ENCODE results near the gene CPO.

The CPO gene

DNA sequence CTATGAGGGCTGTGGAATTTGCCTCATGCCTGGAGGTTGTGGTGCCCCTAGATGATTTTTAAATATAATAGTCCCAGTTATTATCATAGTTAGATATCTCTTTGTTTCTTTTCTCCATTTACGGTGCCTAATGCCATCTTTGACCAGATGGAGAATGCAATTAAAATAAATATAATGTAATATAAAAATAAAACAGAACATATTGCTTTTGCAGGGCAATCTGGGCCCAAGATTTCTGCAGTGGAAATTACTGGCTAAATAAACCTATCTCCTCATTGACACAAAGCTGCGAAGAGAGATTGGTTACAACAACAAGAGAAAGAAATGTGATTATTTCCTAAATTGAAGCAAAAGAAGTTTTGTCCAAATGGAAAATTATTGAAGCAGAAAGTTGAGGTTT is 51.8 kb downstream of the CPO start:
- TF ChIP-seq TCF4 (CRISPR knock-in tag; IDR thresholded peaks at IDR 0.05; ENCODE audit: borderline replicate concordance) (peak; percentile 56; the same call in 1 of the 2 replicates), ESRRG (CRISPR knock-in tag; IDR thresholded peaks at IDR 0.05) (no peak), ZC3H10 (CRISPR knock-in tag; IDR thresholded peaks at IDR 0.05) (no peak)
- no peak for ATAC-seq

DNA sequence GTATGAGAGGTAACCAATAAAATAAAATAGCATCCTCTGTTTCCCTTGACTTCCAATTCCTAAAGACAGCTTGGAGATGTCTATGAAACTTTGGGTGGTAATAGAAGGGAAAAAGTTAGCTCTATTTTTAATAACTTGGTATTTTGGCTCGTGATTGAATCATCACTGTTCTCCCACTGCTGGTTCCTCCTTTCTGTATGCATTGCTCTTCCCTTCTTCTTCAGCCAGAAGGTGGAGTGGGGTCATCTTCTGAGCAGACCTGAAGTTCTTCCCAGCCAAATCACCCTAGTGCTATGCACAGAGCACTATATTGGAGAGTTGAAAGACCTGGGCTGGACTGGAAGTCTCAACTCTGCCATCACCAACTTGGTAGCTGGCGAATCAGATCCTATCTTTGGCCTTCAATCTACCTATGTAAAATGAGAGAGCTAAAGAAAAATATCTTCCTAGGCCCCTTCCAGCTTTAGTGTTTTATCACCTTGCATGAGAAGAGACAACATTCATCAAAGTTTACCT is 54.1 kb downstream of the CPO start:
- TF ChIP-seq ZC3H10 (CRISPR knock-in tag; IDR thresholded peaks at IDR 0.05) (no peak), ZFP3 (CRISPR knock-in tag; IDR thresholded peaks at IDR 0.05) (no peak), BACH2 (CRISPR knock-in tag; IDR thresholded peaks at IDR 0.05; ENCODE audit: borderline replicate concordance) (no peak), GLIS3 (CRISPR knock-in tag; IDR thresholded peaks at IDR 0.05) (no peak), ZNF70 (CRISPR knock-in tag; IDR thresholded peaks at IDR 0.05) (no peak), ISL1 (CRISPR knock-in tag; IDR thresholded peaks at IDR 0.05) (no peak), TCF4 (CRISPR knock-in tag; IDR thresholded peaks at IDR 0.05; ENCODE audit: borderline replicate concordance) (no peak), ARNTL (CRISPR knock-in tag; IDR thresholded peaks at IDR 0.05; ENCODE audit: borderline replicate concordance, low read depth) (no peak), CSDC2 (CRISPR knock-in tag; IDR thresholded peaks at IDR 0.05) (no peak), RARB (CRISPR knock-in tag; IDR thresholded peaks at IDR 0.05) (no peak), ZNF8 (CRISPR knock-in tag; IDR thresholded peaks at IDR 0.05) (no peak), TOX (CRISPR knock-in tag; IDR thresholded peaks at IDR 0.05; ENCODE audit: borderline replicate concordance) (no peak), PATZ1 (CRISPR knock-in tag; IDR thresholded peaks at IDR 0.05; ENCODE audit: borderline replicate concordance) (no peak), PPARA (CRISPR knock-in tag; IDR thresholded peaks at IDR 0.05; ENCODE audit: borderline replicate concordance) (no peak), POU6F1 (CRISPR knock-in tag; IDR thresholded peaks at IDR 0.05; ENCODE audit: borderline replicate concordance, low read depth) (no peak)
- TF ChIP-seq, protein P1, sequence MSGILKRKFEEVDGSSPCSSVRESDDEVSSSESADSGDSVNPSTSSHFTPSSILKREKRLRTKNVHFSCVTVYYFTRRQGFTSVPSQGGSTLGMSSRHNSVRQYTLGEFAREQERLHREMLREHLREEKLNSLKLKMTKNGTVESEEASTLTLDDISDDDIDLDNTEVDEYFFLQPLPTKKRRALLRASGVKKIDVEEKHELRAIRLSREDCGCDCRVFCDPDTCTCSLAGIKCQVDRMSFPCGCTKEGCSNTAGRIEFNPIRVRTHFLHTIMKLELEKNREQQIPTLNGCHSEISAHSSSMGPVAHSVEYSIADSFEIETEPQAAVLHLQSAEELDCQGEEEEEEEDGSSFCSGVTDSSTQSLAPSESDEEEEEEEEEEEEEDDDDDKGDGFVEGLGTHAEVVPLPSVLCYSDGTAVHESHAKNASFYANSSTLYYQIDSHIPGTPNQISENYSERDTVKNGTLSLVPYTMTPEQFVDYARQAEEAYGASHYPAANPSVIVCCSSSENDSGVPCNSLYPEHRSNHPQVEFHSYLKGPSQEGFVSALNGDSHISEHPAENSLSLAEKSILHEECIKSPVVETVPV (CRISPR knock-in tag; IDR thresholded peaks at IDR 0.05): no peak
- TF ChIP-seq, protein P2, sequence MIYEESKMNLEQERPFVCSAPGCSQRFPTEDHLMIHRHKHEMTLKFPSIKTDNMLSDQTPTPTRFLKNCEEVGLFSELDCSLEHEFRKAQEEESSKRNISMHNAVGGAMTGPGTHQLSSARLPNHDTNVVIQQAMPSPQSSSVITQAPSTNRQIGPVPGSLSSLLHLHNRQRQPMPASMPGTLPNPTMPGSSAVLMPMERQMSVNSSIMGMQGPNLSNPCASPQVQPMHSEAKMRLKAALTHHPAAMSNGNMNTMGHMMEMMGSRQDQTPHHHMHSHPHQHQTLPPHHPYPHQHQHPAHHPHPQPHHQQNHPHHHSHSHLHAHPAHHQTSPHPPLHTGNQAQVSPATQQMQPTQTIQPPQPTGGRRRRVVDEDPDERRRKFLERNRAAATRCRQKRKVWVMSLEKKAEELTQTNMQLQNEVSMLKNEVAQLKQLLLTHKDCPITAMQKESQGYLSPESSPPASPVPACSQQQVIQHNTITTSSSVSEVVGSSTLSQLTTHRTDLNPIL (CRISPR knock-in tag; IDR thresholded peaks at IDR 0.05; ENCODE audit: low read depth): no peak
- ATAC-seq: no peak

DNA sequence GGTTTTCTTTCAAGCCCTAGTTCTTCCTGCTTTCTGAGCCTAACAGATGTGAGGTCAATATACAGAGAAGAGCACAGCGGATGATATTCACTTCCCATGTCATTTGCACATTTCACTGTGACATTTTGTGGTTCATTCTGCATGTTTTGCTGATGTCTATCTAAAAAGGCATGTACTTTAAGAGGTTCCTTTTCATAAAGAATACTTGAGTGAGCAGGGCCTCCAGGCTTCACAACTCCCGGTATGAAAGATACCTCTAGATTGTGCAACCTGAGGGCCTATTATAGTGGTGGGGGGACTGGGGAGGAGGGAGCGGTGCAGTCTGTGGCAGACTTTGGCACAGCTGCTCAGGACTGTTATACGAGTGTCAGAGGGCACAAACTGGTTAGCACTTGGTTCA is 54.6 kb downstream of the CPO start:
- ATAC-seq: no peak
- TF ChIP-seq RARB (CRISPR knock-in tag; IDR thresholded peaks at IDR 0.05) (no peak), ESRRG (CRISPR knock-in tag; IDR thresholded peaks at IDR 0.05) (no peak), CSDC2 (CRISPR knock-in tag; IDR thresholded peaks at IDR 0.05) (no peak), ZFP3 (CRISPR knock-in tag; IDR thresholded peaks at IDR 0.05) (no peak), OSR1 (CRISPR knock-in tag; IDR thresholded peaks at IDR 0.05) (no peak), ZNF565 (CRISPR knock-in tag; conservative IDR thresholded peaks at IDR 0.05; ENCODE audit: low read depth) (no peak), GLIS3 (CRISPR knock-in tag; IDR thresholded peaks at IDR 0.05) (no peak)
- TF ChIP-seq, protein P1 (CRISPR knock-in tag; IDR thresholded peaks at IDR 0.05): no peak

DNA sequence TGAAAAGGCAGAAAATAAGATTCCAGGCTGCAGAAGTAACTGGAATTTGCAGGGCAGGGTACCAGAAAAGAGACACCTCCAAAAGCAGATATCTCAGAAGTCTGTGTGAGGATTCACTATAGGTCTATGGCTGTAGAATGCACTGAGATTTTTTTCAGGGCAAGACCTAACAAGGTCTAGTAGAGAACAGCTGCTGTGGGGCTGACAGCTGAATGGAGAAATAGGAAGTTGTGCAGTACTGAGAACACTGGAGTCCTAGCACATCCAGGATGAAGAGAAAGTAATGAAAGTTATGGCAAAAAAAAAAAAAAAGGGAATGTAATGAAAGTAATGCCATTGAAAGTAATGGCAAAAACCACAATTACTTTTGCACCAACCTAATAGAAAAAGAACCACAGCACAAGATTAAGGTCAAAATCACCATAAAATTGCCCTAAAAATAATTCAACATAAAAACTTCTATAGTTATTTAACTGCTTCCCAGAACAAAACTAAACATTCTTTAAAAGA is 57.3 kb downstream of the CPO start:
- ATAC-seq: no peak
- TF ChIP-seq OSR1 (CRISPR knock-in tag; IDR thresholded peaks at IDR 0.05): no peak
- no peak for TF ChIP-seq PPARA (CRISPR knock-in tag; IDR thresholded peaks at IDR 0.05; ENCODE audit: borderline replicate concordance)
- no peak for TF ChIP-seq ESRRG (CRISPR knock-in tag; IDR thresholded peaks at IDR 0.05)
- no peak for TF ChIP-seq CSDC2 (CRISPR knock-in tag; IDR thresholded peaks at IDR 0.05)
- no peak for TF ChIP-seq ZNF70 (CRISPR knock-in tag; IDR thresholded peaks at IDR 0.05)
- no peak for TF ChIP-seq POU6F1 (CRISPR knock-in tag; IDR thresholded peaks at IDR 0.05; ENCODE audit: borderline replicate concordance, low read depth)
- TF ChIP-seq, protein P1 (CRISPR knock-in tag; IDR thresholded peaks at IDR 0.05): no peak
- no peak for TF ChIP-seq SNAI2 (CRISPR knock-in tag; IDR thresholded peaks at IDR 0.05)
- no peak for TF ChIP-seq PATZ1 (CRISPR knock-in tag; IDR thresholded peaks at IDR 0.05; ENCODE audit: borderline replicate concordance)
- TF ChIP-seq ZNF565 (CRISPR knock-in tag; conservative IDR thresholded peaks at IDR 0.05; ENCODE audit: low read depth): no peak
- no peak for TF ChIP-seq GLIS3 (CRISPR knock-in tag; IDR thresholded peaks at IDR 0.05)
- no peak for TF ChIP-seq TCF4 (CRISPR knock-in tag; IDR thresholded peaks at IDR 0.05; ENCODE audit: borderline replicate concordance)
- no peak for TF ChIP-seq ISL1 (CRISPR knock-in tag; IDR thresholded peaks at IDR 0.05)

Data from SK-N-SH treated with all-trans-retinoic acid at 6 μM for 48 hours (cell line).